22Rv1 (cell line): ENCODE data around the gene GRIA2.

Experiments used
- CTCF ChIP-seq: fragments of 450-650 bp; IDR thresholded peaks from 2 replicates; pipeline ENCODE4 v1.5.1; 2017; ENCODE audit warnings: mild to moderate bottlenecking
- ZFX ChIP-seq: fragments of 450-650 bp; IDR thresholded peaks from 2 replicates; pipeline ENCODE4 v1.6.1; 2017; ENCODE audit warnings: antibody characterized with exemption, borderline replicate concordance

GRCh38 chr4:157315968-157316367 is 95.4 kb downstream of the GRIA2 start:
- TF ChIP-seq CTCF (no peak), ZFX (no peak)
